GM23248 (cell line): Measurements from ENCODE around the gene BRD1. TPM values are rescaled to one million over a fixed set of nuclear protein-coding genes. Genes with fewer than 3 reads are reported as not detected.

ENCODE experiments used
- DNase-seq: peaks from one replicate; pipeline ENCODE4 v3.0.0-alpha.2; 2015
- H2AFZ ChIP-seq: fragments of 200-600 bp; sonication (generic); 2 replicates; pipeline ENCODE4 v1.6.1; 2016; ENCODE audit warnings: antibody characterized with exemption
- H3F3A ChIP-seq: fragments of 200-600 bp; sonication (generic); 2 replicates; pipeline ENCODE4 v1.6.1; 2016; ENCODE audit warnings: mild to moderate bottlenecking, antibody characterized with exemption, mixed run types; ENCODE audit not compliant: insufficient read depth
- H3K27ac ChIP-seq: fragments of 200-600 bp; sonication (generic); 2 replicates; pipeline ENCODE4 v1.5.1; 2016; ENCODE audit warnings: mild to moderate bottlenecking
- H3K27me3 ChIP-seq: fragments of 200-600 bp; sonication (generic); replicated peaks from 2 replicates; pipeline ENCODE4 v1.6.1; 2016; ENCODE audit warnings: mild to moderate bottlenecking; ENCODE audit not compliant: insufficient read depth
- H3K36me3 ChIP-seq: fragments of 200-600 bp; sonication (generic); 2 replicates; pipeline ENCODE4 v1.6.1; 2016; ENCODE audit warnings: low read depth, mild to moderate bottlenecking
- H3K4me1 ChIP-seq: fragments of 200-600 bp; sonication (generic); 2 replicates; pipeline ENCODE4 v1.6.1; 2016; ENCODE audit warnings: mild to moderate bottlenecking; ENCODE audit not compliant: insufficient read depth
- H3K4me2 ChIP-seq: fragments of 200-600 bp; sonication (generic); one replicate; pipeline ENCODE4 v1.6.1; 2016; ENCODE audit warnings: mild to moderate bottlenecking; ENCODE audit not compliant: unreplicated experiment
- H3K4me3 ChIP-seq: fragments of 200-600 bp; sonication (generic); 2 replicates; pipeline ENCODE4 v1.5.1; 2016; ENCODE audit warnings: mild to moderate bottlenecking
- H3K79me2 ChIP-seq: fragments of 200-600 bp; sonication (generic); 2 replicates; pipeline ENCODE4 v1.6.1; 2016; ENCODE audit warnings: mild to moderate bottlenecking; ENCODE audit not compliant: insufficient read depth
- H3K9ac ChIP-seq: fragments of 200-600 bp; sonication (generic); 2 replicates; pipeline ENCODE4 v1.6.1; 2016; ENCODE audit warnings: mild to moderate bottlenecking
- H3K9me2 ChIP-seq: fragments of 200-600 bp; sonication (generic); 2 replicates; pipeline ENCODE4 v1.6.1; 2016; ENCODE audit warnings: mixed run types, mild to moderate bottlenecking, moderate library complexity; ENCODE audit not compliant: insufficient read depth
- H3K9me3 ChIP-seq: fragments of 200-600 bp; sonication (generic); one replicate; pipeline ENCODE4 v1.6.1; 2017; ENCODE audit warnings: low read depth
- H4K20me1 ChIP-seq: fragments of 200-600 bp; sonication (generic); 2 replicates; pipeline ENCODE4 v1.6.0; 2016; ENCODE audit not compliant: insufficient read depth
- EZH2 ChIP-seq: fragments of 200-600 bp; sonication (generic); IDR thresholded peaks from 2 replicates; pipeline ENCODE4 v1.6.1; 2018; ENCODE audit warnings: antibody characterized with exemption, mild to moderate bottlenecking; ENCODE audit not compliant: insufficient read depth, poor library complexity, severe bottlenecking
- EZH2phosphoT487 ChIP-seq: fragments of 200-600 bp; sonication (generic); IDR thresholded peaks from 2 replicates; pipeline ENCODE4 v1.6.1; 2018; ENCODE audit warnings: antibody characterized with exemption, moderate library complexity, mild to moderate bottlenecking, low read depth; ENCODE audit not compliant: insufficient read depth
- WGBS, 2 experiments: methylation state at CpG; one replicate each; pipeline ENCODE4 v1.1.6; 2015 to 2017; ENCODE audit warnings: low lambda C conversion rate in 2 of 2, low coverage in 1 of 2; ENCODE audit errors: missing lambda C conversion rate in 2 of 2; 5-methylcytosine and 5-hydroxymethylcytosine counted together
- in situ Hi-C: fragments of 300-500 bp; cut with MboI; formaldehyde crosslinking; loops from 2 replicates; pipeline ENCODE4 v1.15.0; 2020
- polyA plus RNA-seq: library from polyadenylated mRNA; unstranded; fragments of >200 nt; fragmentation: Nextera tagmentation; extraction: Ambion mirVana; gene quantifications from 2 replicates; pipeline ENCODE4 v1.2.1, GENCODE V29; 2016
- total RNA-seq: library from RNA; depleted of rRNA; stranded (reverse); fragments of >200 nt; shearing (Covaris generic); gene quantifications from 2 replicates; pipeline ENCODE4 v1.2.3, GENCODE V29; 2014

The BRD1 gene
- total and polyA plus RNA-seq, 2 experiments from 2014 or later, result 4.5 to 23.1 TPM

- no peak overlapping the region for H3K4me3 ChIP-seq
- H3K4me1 ChIP-seq, result no peaks in the 10 kb centered on the region
- TF ChIP-seq EZH2 (no peak), EZH2phosphoT487 (no peak)
- in situ Hi-C loops, result no loop called here
- 97 to 98% methylated on average over 11 of the region's 11 CpGs for WGBS, 2 experiments
- peaks cover 24% of the 10 kb centered on the region for H3K79me2 ChIP-seq
- no peak for DNase-seq
- H2AFZ ChIP-seq, result no peak overlapping the region
- no peak overlapping the region for H3K4me2 ChIP-seq
- no peaks in the 10 kb centered on the region for H3K9me2 ChIP-seq
- no peaks in the 10 kb centered on the region for H3K27me3 ChIP-seq
- H3F3A ChIP-seq, result no peaks in the 10 kb centered on the region
- no peaks in the 10 kb centered on the region for H3K9me3 ChIP-seq
- no peaks in the 10 kb centered on the region for H4K20me1 ChIP-seq
- H3K27ac ChIP-seq, result no peak overlapping the region
- H3K9ac ChIP-seq, result no peak overlapping the region
- peaks cover 19% of the 10 kb centered on the region for H3K36me3 ChIP-seq
Observed at GRCh38 chr22:49773531-49773930, 54.1 kb downstream of the BRD1 start.

GRCh38 chr22:49772692-49773091, 55.0 kb downstream of the BRD1 start:
- Histone ChIP-seq H3K27me3 (no peaks in the 10 kb centered on the region), H3K36me3 (peaks cover 17% of the 10 kb centered on the region), H2AFZ (no peak overlapping the region), H3K4me3 (no peak overlapping the region), H4K20me1 (no peaks in the 10 kb centered on the region), H3K79me2 (peaks cover 16% of the 10 kb centered on the region), H3K9me3 (no peaks in the 10 kb centered on the region), H3F3A (peaks cover 3% of the 10 kb centered on the region; the same call in 1 of the 2 replicates), H3K27ac (no peak overlapping the region), H3K9ac (no peak overlapping the region), H3K4me2 (no peak overlapping the region), H3K4me1 (no peaks in the 10 kb centered on the region), H3K9me2 (no peaks in the 10 kb centered on the region)
- WGBS, 2 experiments, result 89 to 96% methylated on average over 15 to 16 of the region's 16 CpGs
- TF ChIP-seq EZH2 (no peak), EZH2phosphoT487 (no peak)
- DNase-seq, result no peak
- in situ Hi-C loops, result no loop called here

GRCh38 chr22:49771266-49772065, 56.2 kb downstream of the BRD1 start:
- H3K27ac ChIP-seq, result no peak overlapping the region
- H3F3A ChIP-seq, result peaks cover 5% of the 10 kb centered on the region; the same call in 1 of the 2 replicates
- DNase-seq, result no peak
- no peaks in the 10 kb centered on the region for H3K27me3 ChIP-seq
- 63 to 70% methylated on average over 30 to 63 of the region's 64 CpGs for WGBS, 2 experiments
- TF ChIP-seq EZH2 (no peak), EZH2phosphoT487 (no peak)
- no peak overlapping the region for H3K4me3 ChIP-seq
- H4K20me1 ChIP-seq, result no peaks in the 10 kb centered on the region
- in situ Hi-C loops, result no loop called here
- no peaks in the 10 kb centered on the region for H3K9me3 ChIP-seq
- peaks cover 3% of the 10 kb centered on the region for H3K79me2 ChIP-seq
- H3K9me2 ChIP-seq, result no peaks in the 10 kb centered on the region
- no peak overlapping the region for H3K4me2 ChIP-seq
- H3K9ac ChIP-seq, result no peak overlapping the region
- H2AFZ ChIP-seq, result no peak overlapping the region
- no peaks in the 10 kb centered on the region for H3K4me1 ChIP-seq
- H3K36me3 ChIP-seq, result peaks cover 16% of the 10 kb centered on the region

- Histone ChIP-seq H3K4me1 (no peaks in the 10 kb centered on the region), H3K79me2 (no peaks in the 10 kb centered on the region), H3K9ac (no peak overlapping the region), H3K27me3 (no peaks in the 10 kb centered on the region), H3K4me2 (no peak overlapping the region), H2AFZ (no peak overlapping the region), H3F3A (peaks cover 5% of the 10 kb centered on the region; the same call in 1 of the 2 replicates), H4K20me1 (no peaks in the 10 kb centered on the region), H3K4me3 (no peak overlapping the region), H3K9me2 (no peaks in the 10 kb centered on the region), H3K36me3 (peaks cover 16% of the 10 kb centered on the region), H3K27ac (no peak overlapping the region), H3K9me3 (no peaks in the 10 kb centered on the region)
- no peak for DNase-seq
- TF ChIP-seq EZH2 (no peak), EZH2phosphoT487 (no peak)
- 71 to 74% methylated on average over 26 to 29 of the region's 29 CpGs for WGBS, 2 experiments
- in situ Hi-C loops, result no loop called here
Observed at GRCh38 chr22:49770547-49771265, 57.0 kb downstream of the BRD1 start.
